GM18505 (cell line): ENCODE results near the gene PPTC7.
"Not testable (repeated sequence)": the region's sequence is repeated elsewhere in the genome, so short reads cannot be mapped to it uniquely, and the experiment has no call there.

Experiments used
- ATAC-seq: cut with Tn5 transposase; IDR thresholded peaks from one replicate; pipeline ENCODE4 v1.9.1; 2021; ENCODE audit not compliant: unreplicated experiment
- POLR2A ChIP-seq: IDR thresholded peaks from 4 replicates; pipeline ENCODE4 v1.6.1; 2011; ENCODE audit warnings: borderline replicate concordance; ENCODE audit not compliant: insufficient read depth, insufficient read length; ENCODE audit errors: extremely low read depth

Gene PPTC7

DNA sequence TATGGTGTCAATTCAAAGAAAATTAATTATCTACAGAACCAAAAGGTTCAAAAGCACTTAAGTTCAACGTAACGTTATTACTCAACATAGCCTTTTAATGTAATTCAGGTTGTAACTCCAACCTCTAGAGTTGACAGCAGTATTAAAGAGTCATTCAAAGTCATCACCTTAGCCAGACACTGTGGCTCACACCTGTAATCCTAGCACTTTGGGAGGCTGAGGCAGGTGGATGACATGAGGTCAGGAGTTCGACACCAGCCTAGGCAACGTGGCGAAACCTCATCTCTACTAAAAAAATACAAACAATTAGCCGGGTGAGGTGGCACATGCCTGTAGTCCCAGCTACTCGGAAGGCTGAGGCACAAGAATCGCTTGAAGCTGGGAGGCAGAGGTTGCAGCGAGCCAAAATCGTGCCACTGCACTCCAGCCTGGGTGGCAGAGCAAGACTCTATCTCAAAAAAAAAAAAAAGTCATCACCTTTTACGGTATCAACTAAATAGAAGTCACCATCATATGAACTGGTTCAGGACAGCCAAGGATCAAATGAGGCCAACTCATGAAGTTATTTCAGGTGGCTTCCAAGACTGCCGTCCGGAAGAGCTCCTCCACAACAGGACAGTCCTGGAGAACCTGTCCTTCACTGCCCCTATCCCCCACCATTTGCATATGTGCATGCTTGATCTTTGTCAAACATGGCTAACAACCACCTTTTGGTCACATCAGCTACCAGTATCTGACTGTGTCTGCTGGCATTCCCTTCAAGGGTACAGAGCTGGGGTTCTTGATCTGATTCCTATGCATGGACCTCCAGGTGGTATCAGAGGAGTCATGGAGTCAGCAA is 4.2 kb downstream of the PPTC7 start:
- ATAC-seq, result no peak

DNA sequence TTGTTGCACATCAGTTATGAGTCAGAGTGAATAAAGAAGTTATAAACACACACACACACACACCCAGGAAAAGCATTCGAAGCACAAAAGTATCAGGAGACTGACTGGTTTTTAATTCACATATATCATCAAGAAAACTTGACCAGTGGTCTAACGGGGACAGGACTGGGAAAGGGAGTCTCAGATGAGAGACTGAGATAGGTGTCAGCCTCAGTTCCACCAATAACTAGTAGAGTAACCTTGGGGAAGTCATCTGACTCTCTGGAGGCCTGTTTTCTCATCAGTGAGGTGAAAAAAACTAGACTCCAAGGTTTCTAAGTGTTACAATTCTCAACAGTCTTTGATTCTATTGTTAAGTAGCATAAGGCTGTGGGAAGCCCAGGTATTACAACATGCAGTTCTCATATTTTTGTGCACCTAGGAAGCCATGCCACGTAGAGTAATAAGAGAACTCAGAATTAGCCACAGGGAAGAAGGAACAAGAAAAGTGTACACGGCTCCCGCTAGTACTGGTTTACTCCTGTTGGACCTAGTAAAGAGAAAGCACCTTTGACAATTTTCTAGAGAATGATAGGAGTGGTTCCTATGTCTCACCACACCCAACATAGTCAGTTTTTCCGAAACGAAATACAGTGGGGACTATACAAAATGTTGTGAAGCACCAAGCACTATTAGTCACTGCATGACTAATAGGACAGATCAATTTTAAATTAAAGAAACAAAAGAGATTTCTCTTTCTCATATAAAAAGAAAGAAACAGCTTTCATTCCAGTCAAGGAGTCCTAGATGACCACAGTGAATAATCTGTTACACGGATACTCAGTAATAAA is 5.0 kb downstream of the PPTC7 start:
- no peak for ATAC-seq
- TF ChIP-seq POLR2A, result no peak

More for the DNA sequence above, 4.2 kb downstream of the PPTC7 start:
- no peak for TF ChIP-seq POLR2A

DNA sequence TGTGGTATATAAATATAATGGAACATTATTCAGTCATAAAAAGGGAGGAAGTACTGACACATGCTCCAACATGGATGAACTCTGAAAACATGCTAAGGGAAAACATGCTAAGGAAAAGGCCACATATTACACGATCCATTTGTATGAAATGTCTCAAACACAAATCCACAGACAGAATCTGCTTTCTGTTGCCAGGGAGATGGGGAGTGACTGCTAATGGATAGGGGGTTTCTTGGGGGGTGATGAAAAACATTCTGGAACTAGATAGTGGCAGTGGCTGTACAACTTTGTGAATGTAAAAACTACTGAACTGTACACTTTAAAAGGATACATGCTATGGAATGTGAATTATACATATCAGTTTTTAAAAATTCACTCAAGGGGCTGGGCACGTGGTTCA is 6.6 kb downstream of the PPTC7 start:
- no peak for ATAC-seq
- TF ChIP-seq POLR2A, result no peak

DNA sequence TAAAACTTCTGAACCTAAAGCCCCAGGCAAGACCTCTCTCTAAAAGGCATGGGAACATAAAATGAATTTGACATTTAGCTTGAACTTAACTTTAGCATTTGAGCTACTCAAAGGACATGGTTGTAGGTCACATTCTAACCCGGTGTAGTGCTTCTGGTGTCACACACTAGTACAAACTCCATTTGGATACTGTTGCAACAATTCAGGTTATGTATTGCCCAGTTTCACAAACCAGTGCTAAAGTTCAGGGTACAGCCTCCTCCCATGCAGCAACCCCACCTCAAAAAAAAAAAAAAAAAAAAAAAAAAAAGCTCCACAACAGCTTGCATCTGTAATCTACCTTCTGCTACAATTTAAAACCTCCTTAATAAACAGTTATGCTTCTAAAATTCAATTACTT is 7.8 kb downstream of the PPTC7 start:
- no peak for ATAC-seq
- TF ChIP-seq POLR2A, result no peak

DNA sequence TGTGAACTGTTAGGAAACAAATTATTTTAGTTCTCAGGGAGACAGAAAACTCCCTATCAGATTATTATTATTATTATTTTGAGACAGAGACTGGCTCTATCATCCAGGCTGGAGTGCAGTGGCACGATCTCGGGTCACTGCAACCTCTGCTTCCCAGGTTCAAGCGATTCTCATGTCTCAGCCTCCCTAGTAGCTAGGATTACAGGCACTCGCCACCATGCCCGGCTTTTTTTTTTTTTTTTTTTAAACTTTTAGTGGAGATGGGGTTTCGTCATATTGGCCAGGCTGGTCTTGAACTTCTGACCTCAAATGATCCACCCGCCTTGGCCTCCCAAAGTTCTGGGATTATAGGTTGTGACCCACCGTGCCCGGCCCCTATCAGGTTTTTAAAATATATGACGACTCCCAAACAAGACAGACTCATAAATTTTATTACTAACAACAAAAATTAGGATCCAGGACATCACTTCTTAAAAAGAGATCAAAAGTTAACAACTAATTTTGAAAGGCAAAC is 8.3 kb downstream of the PPTC7 start:
- ATAC-seq, result not testable (repeated sequence)

DNA sequence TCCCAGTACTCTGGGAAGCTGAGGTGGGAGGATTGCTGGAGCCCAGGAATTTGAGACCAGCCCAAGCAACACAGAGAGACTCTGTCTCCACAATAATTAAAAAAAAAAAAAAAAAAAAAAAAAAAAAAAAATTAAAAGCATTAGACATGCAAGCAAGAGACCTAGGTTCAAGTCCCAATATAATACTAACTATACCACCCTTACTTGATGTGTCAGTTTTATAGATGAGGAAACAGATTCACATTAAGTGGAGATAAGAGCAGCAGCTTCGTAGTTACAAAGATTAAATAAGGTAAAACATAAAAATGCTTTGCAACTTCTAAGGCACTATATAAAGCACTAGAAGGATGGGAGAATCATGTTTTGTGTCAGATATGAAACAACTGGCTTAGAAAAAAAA is 9.1 kb downstream of the PPTC7 start:
- no peak for TF ChIP-seq POLR2A
- ATAC-seq, result no peak

DNA sequence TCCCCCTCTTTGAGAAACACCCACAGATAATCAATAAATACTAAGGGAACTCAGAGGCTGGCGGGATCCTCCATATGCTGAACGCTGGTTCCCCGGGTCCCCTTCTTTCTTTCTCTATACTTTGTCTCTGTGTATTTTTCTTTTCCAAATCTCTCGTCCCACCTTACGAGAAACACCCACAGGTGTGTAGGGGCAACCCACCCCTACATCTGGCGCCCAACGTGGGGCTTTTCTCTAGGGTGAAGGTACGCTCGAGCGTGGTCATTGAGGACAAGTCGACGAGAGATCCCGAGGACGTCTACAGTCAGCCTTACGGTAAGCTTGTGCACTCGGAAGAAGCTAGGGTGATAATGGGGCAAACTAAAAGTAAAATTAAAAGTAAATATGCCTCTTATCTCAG is 12.3 kb downstream of the PPTC7 start:
- ATAC-seq, result not testable (repeated sequence)

DNA sequence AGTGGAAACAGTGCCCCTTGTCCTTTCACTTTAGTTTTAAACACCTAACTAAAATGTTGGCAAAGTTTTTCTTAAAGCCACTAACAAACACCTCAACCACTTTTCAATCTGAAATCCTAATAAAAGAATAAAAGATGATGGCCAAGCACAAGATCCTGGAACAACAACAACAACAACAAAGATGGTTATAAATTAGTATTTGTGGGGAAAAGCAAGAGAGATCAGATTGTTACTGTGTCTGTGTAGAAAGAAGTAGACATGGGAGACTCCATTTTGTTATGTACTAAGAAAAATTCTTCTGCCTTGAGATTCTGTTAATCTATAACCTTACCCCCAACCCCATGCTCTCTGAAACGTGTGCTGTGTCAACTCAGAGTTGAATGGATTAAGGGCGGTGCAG is 13.3 kb downstream of the PPTC7 start:
- not testable (repeated sequence) for ATAC-seq

DNA sequence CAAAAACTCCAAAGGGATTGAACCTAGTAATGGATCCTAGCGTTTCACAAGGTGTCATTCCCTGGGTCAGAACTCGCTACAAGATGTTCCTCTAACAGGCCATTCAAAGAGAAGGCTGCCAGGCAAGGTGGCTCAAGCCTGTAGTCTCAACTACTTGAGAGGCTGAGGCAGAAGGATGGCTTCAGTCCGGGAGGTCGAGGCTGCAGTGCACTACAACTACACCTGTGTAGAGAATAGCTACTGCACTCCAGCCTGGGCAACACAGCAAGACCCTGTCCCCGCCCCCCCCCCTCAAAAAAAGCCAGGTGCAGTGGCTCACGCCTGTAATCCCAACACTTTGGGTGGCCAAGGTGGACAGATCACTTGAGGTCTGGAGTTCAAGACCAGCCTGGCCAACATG is 14.4 kb downstream of the PPTC7 start:
- ATAC-seq, result no peak

DNA sequence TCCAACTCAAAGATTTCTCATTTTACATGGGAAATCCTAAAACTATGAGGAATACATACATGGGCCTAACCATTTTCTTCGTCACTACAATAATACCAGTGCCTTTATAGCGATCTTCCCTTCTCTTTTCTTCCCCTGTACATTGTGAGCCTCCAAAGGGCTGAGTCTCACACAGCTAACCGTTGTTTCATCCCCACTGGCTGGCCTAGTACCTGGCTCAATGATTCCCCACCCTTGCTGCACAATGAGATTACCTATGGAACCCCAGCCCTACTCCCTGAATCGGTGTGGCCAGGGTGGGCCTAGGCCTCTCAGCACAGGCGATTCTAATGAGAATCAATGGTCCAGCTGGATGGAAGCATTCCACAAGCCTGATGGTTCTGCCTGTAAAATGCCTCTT is 16.1 kb downstream of the PPTC7 start:
- TF ChIP-seq POLR2A, result no peak
- ATAC-seq, result no peak

More for the DNA sequence above, 14.4 kb downstream of the PPTC7 start:
- no peak for TF ChIP-seq POLR2A

DNA sequence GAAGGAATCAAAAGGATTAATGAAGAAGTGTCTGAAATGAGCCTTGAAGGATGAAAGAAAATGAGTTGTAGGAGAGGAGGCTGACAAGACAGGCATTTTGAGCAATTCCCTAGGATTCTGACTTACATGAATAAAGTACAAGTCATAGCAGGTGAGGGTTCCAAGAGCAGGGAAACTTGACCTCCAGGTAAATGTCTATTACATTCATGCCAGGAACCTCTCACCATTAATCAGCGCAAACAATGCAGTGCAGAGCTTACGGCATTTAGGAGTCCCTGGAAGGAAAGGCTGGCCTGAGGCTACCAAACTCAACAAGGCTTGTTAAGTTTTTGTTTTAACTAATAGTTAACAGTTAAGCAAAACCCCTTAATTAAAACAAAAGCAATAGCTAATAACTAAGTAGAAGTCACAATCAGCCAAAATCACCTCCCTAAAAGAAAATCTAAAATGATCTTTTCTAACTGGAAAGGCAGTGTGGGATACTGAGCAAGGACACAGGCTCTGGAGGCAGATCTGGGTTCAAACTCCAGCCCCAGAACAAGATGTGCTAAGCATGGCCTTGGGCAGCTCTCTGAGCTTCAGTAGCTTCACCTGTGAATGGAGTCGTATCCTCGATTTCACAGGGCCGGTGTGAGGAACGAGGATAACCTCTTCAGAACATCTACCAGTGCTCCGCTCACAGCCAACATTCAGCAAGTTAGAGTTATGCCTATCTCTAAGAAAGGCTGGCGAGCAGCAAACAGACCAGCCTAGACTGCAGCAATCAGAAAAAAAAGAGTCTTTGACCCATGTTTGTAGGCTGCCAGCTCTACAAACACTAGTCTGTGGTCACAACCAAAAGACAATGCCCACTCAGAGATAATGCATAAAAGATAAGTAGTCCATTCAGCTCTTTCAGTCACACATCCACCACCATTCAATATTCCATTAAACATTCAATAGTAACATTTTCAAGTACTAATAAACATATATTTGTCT is 16.9 kb downstream of the PPTC7 start:
- no peak for TF ChIP-seq POLR2A
- ATAC-seq, result no peak

DNA sequence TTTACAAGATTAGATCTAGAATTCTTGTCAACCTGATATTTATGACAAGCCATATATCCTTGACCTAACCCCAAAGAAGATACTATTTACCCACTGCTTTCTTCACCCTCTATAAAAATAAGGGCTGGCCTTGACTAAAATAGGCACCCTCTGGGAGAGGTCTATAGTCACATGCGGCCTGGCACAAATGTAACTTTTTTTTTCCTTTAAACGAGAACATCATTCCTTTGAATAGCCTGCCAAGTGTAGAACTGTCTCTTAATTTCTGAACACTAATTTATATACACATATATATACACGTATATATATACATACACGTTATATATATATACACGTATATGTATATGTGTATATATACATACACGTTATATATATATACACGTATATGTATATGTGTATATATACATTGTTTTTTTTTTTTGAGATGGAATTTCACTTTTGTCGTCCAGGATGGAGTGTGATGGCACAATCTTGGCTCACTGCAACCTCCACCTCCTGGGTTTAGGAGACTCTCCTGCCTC is 18.6 kb downstream of the PPTC7 start:
- no peak for ATAC-seq
- no peak for TF ChIP-seq POLR2A
